ENCODE data around the gene SPTBN1. TPM values are rescaled to one million over a fixed set of nuclear protein-coding genes. Genes with fewer than 3 reads are reported as not detected.
A peak's percentile ranks its signal among the peaks of the same experiment; 100 is the strongest.

Gene SPTBN1
- total and polyA plus RNA-seq, 2 experiments from 2014 or later = 58.1 to 204 TPM

GRCh38 chr2:54454548-54455130 lies 1.5 kb upstream of the SPTBN1 start:
- Histone ChIP-seq H3F3A (replicated peaks; ENCODE audit: low read depth) (0 out of 2 replicates have a peak, but pooled peaks cover 6% of the 10 kb centered on the region), H3K9me2 (ENCODE audit: insufficient read depth) (no peaks in the 10 kb centered on the region), H4K20me1 (replicated peaks; ENCODE audit: insufficient read depth) (peaks cover 9% of the 10 kb centered on the region), H3K27ac (ENCODE audit: low read depth) (no peak overlapping the region), H3K79me2 (replicated peaks; ENCODE audit: insufficient read depth) (peaks cover 18% of the 10 kb centered on the region), H3K4me3 (peak overlapping the region; percentile 96), H3K36me3 (ENCODE audit: insufficient read depth) (no peaks in the 10 kb centered on the region), H3K4me2 (peak overlapping the region; percentile 98), H3K27me3 (ENCODE audit: insufficient read depth) (peaks cover 10% of the 10 kb centered on the region), H2AFZ (peak overlapping the region; percentile 96; the same call in 1 of the 2 replicates), H3K4me1 (ENCODE audit: insufficient read depth) (peaks cover 19% of the 10 kb centered on the region)
- Mint-ChIP-seq H3K4me1 (peaks cover 28% of the 10 kb centered on the region), H3K4me3 (peak overlapping the region; percentile 83), H3K9me3 (no peaks in the 10 kb centered on the region), H3K36me3 (ENCODE audit: low read depth) (no peaks in the 10 kb centered on the region), H3K27me3 (ENCODE audit: insufficient read depth, low read depth, poor library complexity) (peaks cover 13% of the 10 kb centered on the region), H3K27ac (no peak overlapping the region)
- ATAC-seq (no peak), DNase-seq (ENCODE audit: low spot score) (no peak)
- TF ChIP-seq, protein P1, sequence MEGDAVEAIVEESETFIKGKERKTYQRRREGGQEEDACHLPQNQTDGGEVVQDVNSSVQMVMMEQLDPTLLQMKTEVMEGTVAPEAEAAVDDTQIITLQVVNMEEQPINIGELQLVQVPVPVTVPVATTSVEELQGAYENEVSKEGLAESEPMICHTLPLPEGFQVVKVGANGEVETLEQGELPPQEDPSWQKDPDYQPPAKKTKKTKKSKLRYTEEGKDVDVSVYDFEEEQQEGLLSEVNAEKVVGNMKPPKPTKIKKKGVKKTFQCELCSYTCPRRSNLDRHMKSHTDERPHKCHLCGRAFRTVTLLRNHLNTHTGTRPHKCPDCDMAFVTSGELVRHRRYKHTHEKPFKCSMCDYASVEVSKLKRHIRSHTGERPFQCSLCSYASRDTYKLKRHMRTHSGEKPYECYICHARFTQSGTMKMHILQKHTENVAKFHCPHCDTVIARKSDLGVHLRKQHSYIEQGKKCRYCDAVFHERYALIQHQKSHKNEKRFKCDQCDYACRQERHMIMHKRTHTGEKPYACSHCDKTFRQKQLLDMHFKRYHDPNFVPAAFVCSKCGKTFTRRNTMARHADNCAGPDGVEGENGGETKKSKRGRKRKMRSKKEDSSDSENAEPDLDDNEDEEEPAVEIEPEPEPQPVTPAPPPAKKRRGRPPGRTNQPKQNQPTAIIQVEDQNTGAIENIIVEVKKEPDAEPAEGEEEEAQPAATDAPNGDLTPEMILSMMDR (conservative IDR thresholded peaks at IDR 0.05; ENCODE audit: low read depth in 2 of 2) = no peak
- no peak for TF ChIP-seq NANOG (IDR thresholded peaks at IDR 0.05; ENCODE audit: borderline replicate concordance)
- TF ChIP-seq ZNF331 (CRISPR knock-in tag; IDR thresholded peaks at IDR 0.05; ENCODE audit: low read depth) = no peak
- no peak for TF ChIP-seq EZH2 (IDR thresholded peaks at IDR 0.05; ENCODE audit: low read depth, unreplicated experiment)
- TF ChIP-seq, protein P2, sequence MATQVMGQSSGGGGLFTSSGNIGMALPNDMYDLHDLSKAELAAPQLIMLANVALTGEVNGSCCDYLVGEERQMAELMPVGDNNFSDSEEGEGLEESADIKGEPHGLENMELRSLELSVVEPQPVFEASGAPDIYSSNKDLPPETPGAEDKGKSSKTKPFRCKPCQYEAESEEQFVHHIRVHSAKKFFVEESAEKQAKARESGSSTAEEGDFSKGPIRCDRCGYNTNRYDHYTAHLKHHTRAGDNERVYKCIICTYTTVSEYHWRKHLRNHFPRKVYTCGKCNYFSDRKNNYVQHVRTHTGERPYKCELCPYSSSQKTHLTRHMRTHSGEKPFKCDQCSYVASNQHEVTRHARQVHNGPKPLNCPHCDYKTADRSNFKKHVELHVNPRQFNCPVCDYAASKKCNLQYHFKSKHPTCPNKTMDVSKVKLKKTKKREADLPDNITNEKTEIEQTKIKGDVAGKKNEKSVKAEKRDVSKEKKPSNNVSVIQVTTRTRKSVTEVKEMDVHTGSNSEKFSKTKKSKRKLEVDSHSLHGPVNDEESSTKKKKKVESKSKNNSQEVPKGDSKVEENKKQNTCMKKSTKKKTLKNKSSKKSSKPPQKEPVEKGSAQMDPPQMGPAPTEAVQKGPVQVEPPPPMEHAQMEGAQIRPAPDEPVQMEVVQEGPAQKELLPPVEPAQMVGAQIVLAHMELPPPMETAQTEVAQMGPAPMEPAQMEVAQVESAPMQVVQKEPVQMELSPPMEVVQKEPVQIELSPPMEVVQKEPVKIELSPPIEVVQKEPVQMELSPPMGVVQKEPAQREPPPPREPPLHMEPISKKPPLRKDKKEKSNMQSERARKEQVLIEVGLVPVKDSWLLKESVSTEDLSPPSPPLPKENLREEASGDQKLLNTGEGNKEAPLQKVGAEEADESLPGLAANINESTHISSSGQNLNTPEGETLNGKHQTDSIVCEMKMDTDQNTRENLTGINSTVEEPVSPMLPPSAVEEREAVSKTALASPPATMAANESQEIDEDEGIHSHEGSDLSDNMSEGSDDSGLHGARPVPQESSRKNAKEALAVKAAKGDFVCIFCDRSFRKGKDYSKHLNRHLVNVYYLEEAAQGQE (IDR thresholded peaks at IDR 0.05; ENCODE audit: unreplicated experiment) = no peak
- no peak for TF ChIP-seq JUNB (IDR thresholded peaks at IDR 0.05; ENCODE audit: unreplicated experiment)
- no peak for TF ChIP-seq CREB1 (CRISPR knock-in tag; IDR thresholded peaks at IDR 0.05; ENCODE audit: low read depth)
- no peak for TF ChIP-seq EZH2phosphoT487 (IDR thresholded peaks at IDR 0.05; ENCODE audit: unreplicated experiment)
- TF ChIP-seq POLR2AphosphoS5 (IDR thresholded peaks at IDR 0.05; ENCODE audit: low read depth) = no peak
- TF ChIP-seq ZNF114 (CRISPR knock-in tag; IDR thresholded peaks at IDR 0.05) = no peak
- TF ChIP-seq ETS1 (IDR thresholded peaks at IDR 0.05) = no peak
- no peak for TF ChIP-seq ZNF462 (CRISPR knock-in tag; IDR thresholded peaks at IDR 0.05)
- no peak for TF ChIP-seq STAT1 (IDR thresholded peaks at IDR 0.05; ENCODE audit: unreplicated experiment)

Measured in GM23338 (cell line).